ENCODE measurements around the gene IL32.
"Not testable (repeated sequence)": the region's sequence is repeated elsewhere in the genome, so short reads cannot be mapped to it uniquely, and the experiment has no call there.

Gene IL32

DNA sequence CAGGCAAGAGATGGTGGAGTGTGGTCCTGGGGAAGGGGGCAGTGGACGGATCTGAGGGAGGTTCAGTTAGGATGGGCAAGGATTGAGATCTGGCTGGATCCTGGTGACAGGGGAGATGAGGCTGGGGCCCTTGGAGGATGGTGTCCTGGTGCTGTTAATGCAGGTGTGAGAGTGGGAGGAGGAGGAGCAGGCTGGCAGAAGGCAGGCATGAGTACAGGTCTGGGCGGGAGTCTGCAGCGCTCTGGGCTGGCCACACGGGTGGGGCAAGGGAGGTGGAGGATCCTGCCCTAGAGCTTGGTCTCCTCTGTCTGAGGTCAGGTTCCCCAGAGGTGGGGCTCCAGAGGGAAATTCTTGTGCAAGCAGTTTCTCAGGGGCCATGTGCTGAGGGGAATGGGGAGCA, 6.7 kb downstream of the IL32 start:
- not testable (repeated sequence) for DNase-seq

DNA sequence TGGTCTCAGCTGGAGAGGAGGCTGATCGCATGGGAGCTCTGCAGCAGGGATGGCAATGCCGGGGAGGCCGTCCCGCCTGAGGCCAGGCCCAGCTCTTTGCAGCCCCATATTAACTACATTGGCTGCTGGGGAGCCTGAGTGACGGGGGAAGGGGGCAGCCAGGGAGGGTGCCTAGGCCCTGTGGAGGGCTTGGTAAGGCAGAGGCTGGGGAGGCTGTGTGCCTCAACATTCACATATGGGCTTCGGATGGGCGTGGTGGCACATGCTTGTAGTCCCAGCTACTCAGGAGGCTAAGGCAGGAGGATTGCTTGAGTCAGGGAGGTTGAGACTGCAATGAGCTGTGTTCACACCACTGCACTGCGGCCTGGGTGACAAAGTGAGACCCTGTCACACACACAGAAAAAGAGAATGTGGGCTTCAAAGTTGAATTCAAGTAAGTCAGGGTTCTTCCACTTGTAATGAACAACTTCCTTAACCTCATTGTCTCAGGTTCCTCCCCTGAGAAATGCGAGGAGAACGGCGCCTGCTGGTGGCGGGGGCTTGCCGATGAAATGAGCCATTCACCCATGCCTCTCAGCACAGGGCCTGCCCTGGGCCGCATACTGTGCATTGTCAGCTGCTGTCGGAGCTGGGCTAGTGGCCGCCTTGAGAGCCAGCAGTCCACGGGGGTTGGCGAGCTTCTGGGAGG, 7.3 kb downstream of the IL32 start:
- not testable (repeated sequence) for DNase-seq

DNA sequence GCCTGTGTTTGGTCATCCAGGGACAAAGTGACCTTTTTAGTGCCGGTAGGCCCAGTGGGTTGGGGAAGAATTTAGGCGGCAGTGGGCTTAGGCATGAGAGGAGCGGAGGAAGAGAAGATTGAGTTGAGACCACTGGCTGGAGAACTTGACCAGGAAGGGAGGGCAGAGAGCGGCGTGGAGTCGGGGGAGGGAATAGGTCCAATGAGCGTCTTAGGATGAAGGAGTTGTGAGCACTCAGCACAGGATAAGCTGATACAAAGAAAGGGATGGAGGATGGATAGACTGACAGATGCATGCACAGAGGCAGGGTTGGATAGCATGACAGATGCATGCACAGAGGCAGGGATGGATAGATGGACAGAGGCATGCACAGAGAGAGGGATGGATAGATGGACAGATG, 8.0 kb downstream of the IL32 start:
- DNase-seq = no peak

DNA sequence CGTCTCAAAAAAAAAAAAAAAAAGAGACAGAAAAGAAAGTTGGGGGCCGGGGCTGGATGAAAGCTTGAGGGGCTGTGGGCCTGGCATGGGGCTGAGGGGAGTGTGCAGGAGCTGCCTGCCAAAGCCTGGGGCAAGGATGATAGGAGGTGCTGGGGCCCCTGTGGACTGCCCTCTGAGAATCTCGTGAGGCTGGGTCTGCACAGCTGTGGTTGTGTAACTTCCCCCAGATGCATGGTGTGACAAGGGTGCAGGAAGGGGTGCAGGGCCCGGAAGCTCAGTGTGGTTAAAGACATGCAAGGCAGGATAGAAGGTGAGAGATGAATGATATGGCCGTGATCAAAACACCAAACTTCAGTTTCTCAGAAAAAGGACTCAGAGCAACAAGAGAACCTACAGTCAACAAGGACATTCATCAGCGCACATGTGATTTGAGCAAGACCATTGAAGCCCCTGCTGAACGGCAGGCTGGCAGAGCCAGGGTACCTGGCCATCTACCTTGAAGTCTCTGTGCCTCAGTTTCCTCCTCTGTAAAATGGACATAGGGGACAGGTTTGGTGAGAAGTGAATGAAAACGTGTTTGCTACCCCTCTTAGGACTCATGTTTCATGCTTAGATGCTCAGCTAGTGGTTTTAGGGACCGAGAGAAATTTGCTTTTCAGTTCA, 9.6 kb downstream of the IL32 start:
- peak; percentile 85 for DNase-seq

DNA sequence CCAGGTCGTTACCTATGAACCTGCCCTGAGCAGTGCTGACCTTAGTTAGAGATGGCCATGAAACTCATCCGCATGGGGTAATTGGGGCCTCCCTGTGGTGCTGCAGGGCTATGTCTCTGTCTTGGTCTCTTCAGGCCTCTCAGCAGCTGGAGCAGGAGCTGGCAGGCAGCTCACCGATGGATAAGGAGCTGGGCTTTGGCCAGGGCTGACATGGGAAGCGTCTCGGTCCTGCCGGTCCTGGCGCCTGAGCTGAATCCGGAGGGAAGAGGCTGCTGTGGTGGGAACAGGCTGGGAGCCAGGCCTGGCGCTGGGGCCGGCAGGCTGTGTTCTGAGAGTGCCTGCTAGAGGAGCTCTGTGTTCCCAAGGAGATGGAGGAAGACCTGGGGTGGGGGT, 10.1 kb downstream of the IL32 start:
- no peak for DNase-seq

DNA sequence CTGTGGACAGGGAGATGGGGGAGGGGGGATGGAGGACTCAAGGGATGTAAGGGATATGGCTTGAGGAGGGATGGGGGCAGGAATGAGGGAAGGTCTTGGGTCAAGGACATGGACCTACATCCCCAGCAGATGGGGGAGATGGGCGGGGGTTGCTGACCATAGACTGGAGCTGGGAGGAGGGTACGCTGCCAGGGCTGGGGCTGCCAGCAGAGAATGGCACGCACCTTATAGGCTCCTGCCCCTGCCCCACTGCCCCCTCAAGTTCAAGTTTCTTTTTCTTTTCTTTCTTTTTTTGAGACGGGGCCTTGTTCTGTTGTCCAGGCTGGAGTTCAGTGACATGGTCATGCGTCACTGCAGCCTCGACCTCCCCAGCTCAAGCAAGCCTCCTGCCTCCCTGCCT, 10.5 kb downstream of the IL32 start:
- not testable (repeated sequence) for DNase-seq

DNA sequence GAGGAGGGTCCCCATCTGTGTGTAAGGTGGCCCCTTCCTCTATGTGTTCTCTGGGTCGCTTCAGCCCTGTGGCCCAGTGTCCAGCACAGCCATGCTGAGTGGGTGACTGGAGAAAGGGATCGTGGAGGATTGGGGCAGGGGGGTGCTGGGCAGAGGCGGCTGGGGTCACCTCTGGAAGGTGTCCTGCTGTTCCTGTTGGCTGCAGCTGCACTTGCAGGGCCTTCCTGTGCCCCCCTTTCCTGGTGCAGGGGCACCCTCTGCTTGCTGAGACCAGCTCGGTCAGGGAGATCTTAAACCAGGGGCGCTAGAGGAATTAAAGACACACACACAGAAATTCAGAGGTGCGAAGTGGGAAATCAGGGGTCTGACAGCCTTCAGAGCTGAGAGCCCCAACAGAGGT, 11.1 kb downstream of the IL32 start:
- DNase-seq = no peak

DNA sequence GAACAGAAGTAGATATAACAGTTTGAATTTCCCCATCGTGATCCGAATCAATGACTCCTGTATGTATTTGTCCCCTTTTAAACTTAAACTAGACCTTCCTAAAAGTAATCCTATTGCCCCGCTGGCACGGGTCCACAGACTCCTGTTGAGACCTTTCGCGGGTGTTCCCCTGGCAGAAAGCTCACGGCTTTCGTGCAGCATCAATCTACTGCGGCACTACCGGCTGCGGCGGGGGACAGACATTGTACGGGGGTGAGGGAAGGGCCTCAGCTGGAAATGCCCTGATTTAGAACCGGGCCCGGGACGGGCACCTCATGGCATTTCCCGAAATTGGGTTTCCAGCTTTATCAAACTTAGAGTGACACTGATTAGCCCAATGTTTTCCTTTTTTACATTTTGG, 14.6 kb downstream of the IL32 start:
- DNase-seq = no peak

DNA sequence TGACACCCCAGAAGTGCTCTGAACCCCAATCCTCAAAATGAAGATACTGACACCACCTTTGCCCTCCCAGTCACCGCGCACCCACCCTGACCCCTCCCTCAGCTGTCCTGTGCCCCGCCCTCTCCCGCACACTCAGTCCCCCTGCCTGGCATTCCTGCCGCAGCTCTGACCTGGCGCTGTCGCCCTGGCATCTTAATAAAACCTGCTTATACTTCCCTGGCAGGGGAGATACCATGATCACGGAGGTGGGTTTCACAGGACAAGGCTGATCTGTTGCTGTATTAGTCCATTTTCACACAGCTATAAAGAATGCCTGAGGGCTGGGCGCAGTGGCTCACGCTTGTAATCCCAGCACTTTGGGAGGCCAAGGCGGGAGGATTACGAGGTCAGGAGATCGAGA, 16.5 kb downstream of the IL32 start:
- DNase-seq = not testable (repeated sequence)

DNA sequence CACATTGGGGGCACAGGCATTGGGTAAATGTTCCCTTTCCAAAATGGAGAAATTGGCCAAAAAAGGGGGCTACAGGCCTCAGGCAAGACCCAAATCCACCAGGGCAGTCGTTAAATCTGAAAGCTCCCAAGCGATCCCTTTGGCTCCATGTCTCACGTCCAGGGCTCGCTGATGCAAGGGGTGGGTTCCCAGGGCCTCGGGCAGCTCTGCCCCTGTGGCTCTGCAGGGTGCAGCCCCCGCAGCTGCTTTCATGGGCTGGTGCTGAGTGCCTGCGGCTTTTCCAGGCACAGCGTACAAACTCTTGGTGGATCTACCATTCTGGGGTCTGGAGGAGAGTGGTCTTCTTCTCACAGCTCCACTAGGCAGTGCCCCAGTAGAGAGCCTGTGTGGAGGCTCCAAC, 18.0 kb downstream of the IL32 start:
- DNase-seq = not testable (repeated sequence)

DNA sequence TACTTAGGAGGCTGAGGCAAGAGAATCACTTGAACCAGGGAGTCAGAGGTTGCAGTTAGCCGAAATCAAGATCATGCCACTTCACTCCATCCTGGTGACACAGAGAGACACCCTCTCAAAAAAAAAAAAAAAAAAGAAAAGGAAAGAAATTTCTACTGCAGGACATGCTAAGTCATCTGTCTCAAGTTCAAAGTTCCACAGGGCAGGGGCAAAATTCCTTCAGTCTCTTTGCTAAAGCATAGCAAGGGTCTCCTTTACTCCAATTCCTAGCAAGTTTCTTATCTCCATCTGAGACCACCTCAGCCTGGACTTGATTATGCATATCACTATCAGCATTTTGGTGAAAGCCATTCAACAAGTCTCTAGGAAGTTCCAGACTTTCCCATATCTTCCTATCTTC, 19.1 kb downstream of the IL32 start:
- DNase-seq = no peak

DNA sequence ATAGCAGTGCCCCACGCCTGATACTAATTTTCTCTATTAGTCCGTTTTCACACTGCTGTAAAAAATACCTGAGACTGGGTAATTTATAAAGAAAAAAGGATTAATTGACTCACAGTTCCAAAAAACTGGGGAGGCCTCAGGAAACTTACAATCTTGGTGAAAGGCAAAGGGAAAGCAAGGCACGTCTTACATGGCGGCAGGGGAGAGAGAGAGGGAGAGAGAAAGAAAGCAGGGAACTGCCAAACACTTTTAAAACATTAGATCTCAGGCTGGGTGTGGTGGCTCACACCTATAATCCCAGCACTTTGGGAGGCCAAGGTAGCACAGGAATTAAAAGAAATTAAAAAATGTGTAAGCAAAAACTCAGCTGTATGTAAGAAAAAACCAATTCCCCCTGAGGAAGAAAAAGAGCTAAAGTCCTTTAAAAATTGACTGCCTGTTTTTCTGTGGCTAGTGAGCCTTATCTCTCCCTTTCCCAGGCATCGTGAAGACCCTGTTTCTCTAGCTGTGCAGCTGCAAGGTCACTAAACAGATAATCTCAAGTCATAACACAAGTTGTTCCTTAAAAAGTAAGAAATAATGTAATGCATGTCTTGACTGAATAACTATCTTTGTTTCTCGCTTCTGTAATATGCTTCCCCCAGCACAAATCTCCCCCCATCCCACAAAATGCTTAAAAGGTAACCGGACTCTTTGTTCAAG, 19.7 kb downstream of the IL32 start:
- DNase-seq = no peak

DNA sequence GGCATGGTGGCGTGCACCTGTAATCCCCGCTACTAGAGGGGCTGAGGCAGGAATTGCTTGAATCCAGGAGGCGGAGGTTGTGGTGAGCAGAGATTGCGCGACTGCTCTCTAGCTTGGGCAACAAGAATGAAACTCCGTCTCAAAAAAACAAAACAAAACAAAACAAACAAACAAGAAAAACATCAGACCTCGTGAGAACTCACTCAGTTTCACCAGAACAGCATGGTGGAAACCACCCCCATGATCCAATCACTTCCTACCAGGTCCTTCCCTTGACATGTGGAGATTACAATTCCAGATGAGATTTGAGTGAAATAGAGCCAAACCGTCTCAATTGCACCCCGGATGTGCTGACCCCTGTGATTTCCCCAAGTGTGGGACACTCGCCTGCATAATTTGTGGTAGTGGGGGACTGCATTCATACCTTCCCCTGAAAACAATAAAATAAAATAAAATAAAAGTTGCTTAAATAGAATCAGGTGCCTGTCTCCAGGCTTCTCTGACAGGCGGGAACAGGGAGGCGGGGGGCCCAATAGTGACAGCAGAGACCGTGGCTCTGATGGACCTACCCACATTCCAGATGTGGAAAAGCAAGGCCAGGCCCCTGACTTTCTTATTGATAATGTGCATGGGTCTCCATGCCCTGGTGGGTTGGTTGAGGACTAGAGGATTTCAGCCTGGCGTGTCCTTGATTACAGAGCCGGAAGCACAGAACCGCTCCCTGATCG, 20.6 kb downstream of the IL32 start:
- DNase-seq = no peak

DNA sequence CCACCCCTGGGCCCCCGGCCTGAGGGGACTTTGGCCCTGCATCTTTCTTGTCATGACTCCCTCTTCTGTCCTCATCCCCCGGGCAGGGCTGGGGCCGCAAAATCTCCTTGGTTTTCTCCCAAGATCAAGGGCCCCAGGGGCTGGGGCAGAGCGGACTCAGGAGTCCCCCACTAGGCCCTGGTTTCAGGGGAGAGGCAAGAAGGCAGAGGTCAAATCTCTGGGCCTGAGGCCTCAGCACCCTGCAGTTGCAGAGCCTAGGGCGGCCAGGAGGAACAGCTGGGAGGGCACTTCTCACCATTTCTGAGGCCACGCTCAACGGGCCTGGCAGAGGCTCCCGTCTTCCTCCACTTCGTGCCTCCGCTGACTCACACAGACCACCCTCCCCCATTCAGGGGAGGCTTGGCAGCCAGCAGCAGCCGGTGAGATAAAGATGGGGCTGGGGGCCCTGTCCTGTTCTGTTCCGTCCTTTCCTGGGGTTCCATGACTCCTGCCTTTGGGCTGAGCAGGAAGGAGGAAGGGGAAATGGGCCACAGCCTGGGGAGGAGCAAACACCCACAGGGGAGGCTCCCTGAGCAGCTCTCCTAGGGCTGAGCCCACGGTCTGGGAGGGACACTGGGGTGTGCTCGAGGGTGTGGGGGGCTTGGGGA, 21.3 kb downstream of the IL32 start:
- no peak for DNase-seq

DNA sequence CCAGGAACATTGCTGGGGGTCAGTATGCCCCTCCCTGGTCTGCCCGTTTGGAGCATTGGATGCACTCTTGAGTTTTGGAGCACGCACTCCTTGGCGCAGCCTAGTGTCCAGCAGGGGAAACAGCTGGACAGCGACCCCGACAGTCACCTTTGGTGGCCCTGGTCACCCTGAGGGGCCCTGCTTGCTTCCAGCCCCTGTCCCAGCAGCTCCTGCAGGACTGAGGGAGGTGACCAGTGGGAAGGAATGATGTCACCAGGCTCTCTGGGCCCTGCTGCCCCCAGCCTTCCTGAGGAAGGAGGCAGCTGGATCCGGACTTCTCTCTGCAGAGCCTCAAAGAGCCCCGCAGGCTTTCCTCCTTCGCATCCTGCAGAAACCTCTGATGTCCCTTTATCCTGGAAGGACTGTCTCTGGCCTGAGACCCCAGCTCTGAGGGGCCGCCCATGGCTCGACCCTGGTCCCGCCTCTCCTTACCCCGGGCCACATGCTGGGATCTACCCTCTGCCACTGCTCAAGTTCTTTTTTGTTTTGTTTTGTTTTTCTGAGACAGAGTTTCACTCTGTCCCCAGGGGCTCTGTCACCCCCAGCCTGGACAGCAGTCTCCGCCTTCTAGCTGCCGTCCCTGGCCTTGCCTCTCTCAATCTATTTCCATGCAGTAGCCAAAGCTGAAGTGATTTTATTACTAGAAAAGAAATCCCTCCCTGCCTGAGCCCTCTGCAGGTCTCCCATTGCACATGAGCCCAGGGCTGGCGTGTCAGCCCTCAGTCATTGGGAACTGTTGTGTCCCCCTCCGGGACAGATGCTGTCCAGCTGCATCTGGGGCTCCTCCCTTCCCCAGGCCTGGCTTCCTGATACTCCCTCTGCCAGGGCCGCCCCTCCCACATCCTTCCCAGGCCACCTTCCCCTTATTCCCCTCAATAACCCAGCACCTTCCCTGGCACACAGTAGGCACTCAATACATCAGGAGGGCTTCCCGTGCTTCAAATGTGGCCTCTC, 22.1 kb downstream of the IL32 start:
- no peak for DNase-seq

DNA sequence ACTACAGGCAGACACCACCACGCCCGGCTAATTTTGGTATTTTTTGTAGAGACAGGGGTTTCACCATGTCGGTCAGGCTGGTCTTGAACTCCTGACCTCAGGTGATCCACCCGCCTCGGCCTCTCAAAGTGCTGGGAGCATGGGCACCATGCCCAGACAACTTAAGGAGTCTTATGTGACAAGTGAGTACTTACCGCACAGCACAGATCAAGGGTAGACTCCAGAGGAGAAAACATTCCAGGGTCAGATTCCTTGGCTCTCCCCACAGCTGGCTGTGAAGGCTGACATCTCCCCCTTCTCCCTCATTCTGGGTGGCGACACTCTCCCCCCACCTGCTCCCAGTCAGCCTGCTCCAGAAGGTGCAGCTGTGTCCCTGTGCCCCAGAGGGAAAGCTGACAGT, 23.0 kb downstream of the IL32 start:
- DNase-seq = no peak

DNA sequence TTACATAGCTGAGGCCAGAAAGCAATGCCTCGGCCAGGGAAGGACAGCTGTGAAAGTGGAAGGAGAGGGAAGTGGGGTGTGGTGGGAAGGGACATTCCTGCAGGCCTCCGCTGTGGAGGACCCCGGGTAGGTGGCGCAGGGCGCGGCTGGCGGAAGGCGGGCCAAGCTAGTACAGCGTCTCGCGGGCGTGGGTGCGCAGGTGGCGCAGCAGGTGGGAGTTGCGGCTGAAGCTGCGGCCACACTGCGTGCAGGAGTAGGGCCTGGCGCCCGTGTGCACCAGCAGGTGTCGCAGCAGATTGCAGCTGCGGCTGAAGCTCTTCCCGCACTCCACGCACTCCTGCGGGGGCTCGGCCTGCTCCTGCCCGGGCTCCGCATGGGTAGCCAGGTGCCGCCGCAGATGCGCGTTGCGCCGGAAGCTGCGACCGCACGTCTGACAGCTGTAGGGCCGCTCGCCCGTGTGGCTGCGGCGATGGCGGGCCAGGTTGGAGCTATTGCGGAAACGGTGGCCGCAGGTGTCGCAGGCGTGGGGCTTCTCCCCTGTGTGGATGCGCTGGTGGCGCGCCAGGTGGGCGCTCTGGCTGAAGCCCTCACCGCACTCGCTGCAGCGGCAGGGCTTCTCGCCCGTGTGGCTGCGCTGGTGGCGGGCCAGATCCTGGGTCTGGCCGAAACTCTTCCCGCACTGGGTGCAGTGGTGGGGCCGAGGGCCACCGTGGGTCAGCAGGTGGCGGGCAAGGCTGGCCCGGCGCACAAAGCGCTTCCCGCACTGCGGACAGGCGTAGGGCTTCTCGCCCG, 23.7 kb downstream of the IL32 start:
- no peak for DNase-seq

DNA sequence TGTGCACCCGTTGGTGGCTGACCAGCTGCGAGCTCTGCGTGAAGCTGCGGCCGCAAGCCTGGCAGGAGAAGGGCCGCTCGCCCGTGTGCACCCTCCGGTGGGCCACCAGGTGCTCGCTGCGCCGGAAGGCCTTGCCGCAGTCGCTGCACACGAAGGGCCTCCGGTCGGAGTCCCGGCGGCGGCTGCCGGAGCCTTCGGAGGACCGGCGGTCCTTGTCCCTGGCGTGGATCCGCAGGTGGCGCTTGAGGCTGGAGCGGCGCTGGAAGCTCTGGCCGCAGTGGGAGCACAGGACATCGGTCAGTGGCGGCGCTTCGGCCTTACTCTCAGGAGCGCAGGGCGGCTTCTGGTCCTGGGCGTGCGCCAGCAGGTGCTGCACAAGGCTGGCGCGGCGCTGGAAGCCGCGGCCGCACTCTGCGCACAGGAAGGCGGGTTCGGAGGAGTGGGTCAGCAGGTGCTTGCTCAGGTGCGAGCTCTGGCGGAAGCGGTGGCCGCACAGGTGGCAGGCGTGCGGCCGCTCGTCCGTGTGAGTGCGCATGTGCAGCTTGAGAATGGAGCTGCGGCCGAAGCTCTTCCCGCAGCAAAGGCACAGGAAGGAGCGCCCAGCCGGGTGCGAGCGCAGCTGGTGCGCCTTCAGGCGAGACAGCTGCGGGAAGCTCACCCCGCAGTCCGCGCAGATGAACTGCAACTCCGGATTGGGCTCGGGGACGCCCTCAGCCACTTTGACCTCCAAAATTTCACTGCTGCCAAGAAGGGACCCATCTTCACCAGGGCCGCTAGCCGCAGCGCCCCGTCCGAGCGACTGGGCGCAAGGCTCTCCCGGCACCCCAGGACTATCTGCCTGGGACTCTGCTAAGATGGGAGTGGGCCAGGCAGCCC, 24.5 kb downstream of the IL32 start:
- no peak for DNase-seq

DNA sequence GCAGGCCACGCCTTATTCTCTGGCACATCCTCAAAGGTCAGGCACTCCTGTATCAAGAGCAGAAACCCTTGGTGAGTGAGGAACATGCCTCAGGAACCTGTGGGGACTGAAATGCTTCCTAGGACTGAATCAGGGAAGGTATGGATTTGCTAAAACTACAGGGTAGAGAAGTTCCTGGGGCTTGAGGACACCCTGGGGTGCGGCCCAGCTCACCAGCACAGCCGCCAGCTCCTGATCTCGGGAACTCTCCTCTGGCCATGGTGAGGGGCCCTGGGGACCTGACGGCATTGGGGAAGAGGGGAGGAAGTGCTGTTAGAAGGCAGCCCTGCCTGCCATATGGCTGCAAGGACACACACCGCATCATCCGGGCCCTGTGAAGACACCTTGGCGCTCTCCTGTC, 26.1 kb downstream of the IL32 start:
- no peak for DNase-seq

DNA sequence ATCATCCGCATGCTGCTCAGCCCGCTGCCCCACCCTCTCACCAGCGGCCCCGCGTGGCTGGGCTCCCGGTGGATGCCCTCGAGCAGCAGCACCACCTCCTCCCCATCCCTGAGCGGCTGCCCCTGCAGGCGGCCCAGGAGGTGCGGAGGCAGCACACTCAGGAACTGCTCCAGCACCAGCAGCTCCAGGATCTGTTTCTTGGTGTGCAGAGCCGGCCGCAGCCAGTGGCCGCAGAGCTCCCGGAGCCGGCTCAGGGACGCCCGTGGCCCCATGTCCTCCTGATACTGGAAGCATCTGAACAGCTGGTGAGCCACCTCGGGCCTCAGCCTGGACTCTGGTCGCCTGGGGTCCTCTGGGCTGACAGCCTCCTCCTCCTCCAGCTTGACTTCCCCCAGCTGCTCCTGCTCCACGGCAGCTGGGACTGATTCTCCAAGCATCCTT, 27.1 kb downstream of the IL32 start:
- no peak for DNase-seq
